GM18867 (cell line): ENCODE results near the gene FYB1.
"Not testable (repeated sequence)": the region's sequence is repeated elsewhere in the genome, so short reads cannot be mapped to it uniquely, and the experiment has no call there.

Experiments
- ATAC-seq: cut with Tn5 transposase; IDR thresholded peaks from one replicate; pipeline ENCODE4 v1.9.1; 2021; ENCODE audit warnings: mild to moderate bottlenecking, moderate library complexity; ENCODE audit not compliant: unreplicated experiment

The FYB1 gene

GRCh38 chr5:39190311-39191102, 28.9 kb downstream of the FYB1 start:
- no peak for ATAC-seq

GRCh38 chr5:39189292-39189955, 29.9 kb downstream of the FYB1 start:
- no peak for ATAC-seq

GRCh38 chr5:39187831-39188731, 31.3 kb downstream of the FYB1 start:
- no peak for ATAC-seq

- ATAC-seq = no peak
These were observed 32.4 kb downstream of the FYB1 start for GRCh38 chr5:39186722-39187539.

GRCh38 chr5:39186289-39186688, 33.1 kb downstream of the FYB1 start:
- ATAC-seq = no peak

- ATAC-seq = no peak
These were observed 33.6 kb downstream of the FYB1 start for GRCh38 chr5:39185761-39186160.

- ATAC-seq = not testable (repeated sequence)
These were observed 39.8 kb downstream of the FYB1 start for GRCh38 chr5:39179561-39179960.

- no peak for ATAC-seq
These were observed 40.5 kb downstream of the FYB1 start for GRCh38 chr5:39178861-39179260.

GRCh38 chr5:39178171-39178570, 41.2 kb downstream of the FYB1 start:
- ATAC-seq = no peak

GRCh38 chr5:39177631-39177964, 41.8 kb downstream of the FYB1 start:
- peak; percentile 67 for ATAC-seq

GRCh38 chr5:39176759-39177630, 42.4 kb downstream of the FYB1 start:
- ATAC-seq = peak; percentile 2

- no peak for ATAC-seq
These were observed 43.9 kb downstream of the FYB1 start for GRCh38 chr5:39175273-39175955.

GRCh38 chr5:39173069-39173468, 46.3 kb downstream of the FYB1 start:
- no peak for ATAC-seq

- ATAC-seq = no peak
These were observed 46.8 kb downstream of the FYB1 start for GRCh38 chr5:39172593-39172992.

GRCh38 chr5:39171647-39172046, 47.7 kb downstream of the FYB1 start:
- no peak for ATAC-seq

- ATAC-seq = no peak
These were observed 50.3 kb downstream of the FYB1 start for GRCh38 chr5:39169081-39169480.

- no peak for ATAC-seq
These were observed 51.4 kb downstream of the FYB1 start for GRCh38 chr5:39167972-39168342.

- ATAC-seq = no peak
These were observed 52.0 kb downstream of the FYB1 start for GRCh38 chr5:39167141-39167971.
